Psoas muscle (tissue), 8 donors: ENCODE data around the gene SEPTIN3. TPM values are rescaled to one million over a fixed set of nuclear protein-coding genes. Genes with fewer than 3 reads are reported as not detected.

ENCODE experiments used
- ATAC-seq, 4 donors: fragments of 200-7000 bp; cut with Tn5 transposase; one replicate each; pipeline ENCODE4 v1.9.1; 2020; ENCODE audit warnings: moderate library complexity in 3 of 4, mild to moderate bottlenecking in 2 of 4
- DNase-seq, 2 donors: peaks; one replicate each; pipeline ENCODE4 v3.0.0-alpha.2; 2020
- H3K27ac ChIP-seq: fragments of 200-600 bp; one replicate; pipeline ENCODE4 v1.8.0; 2022
- H3K27me3 ChIP-seq, 3 donors: fragments of 200-600 bp in 1 of 3; one replicate each; pipeline versions ENCODE4 v1.6.1 to v1.8.0; 2013 to 2022; ENCODE audit warnings: low read length in 2 of 3, mild to moderate bottlenecking in 2 of 3, moderate library complexity in 1 of 3; ENCODE audit not compliant: insufficient read depth in 3 of 3
- H3K36me3 ChIP-seq, 2 donors: fragments of 200-600 bp in 1 of 2; one replicate each; pipeline versions ENCODE4 v1.6.1 to v1.8.0; 2013 to 2022; ENCODE audit warnings: low read depth in 1 of 2, mild to moderate bottlenecking in 1 of 2, moderate library complexity in 1 of 2; ENCODE audit not compliant: insufficient read depth in 1 of 2
- H3K4me1 ChIP-seq: fragments of 200-600 bp; one replicate; pipeline ENCODE4 v1.8.0; 2022
- H3K4me3 ChIP-seq: fragments of 200-600 bp; one replicate; pipeline ENCODE4 v1.8.0; 2022; ENCODE audit warnings: mild to moderate bottlenecking
- H3K9me3 ChIP-seq: fragments of 200-600 bp; one replicate; pipeline ENCODE4 v1.8.0; 2022
- CTCF ChIP-seq: fragments of 200-600 bp; IDR thresholded peaks from one replicate; pipeline ENCODE4 v1.8.0; 2022; ENCODE audit warnings: antibody characterized with exemption
- whole genome bisulfite sequencing, 3 donors: extraction: QIAGEN DNeasy Blood & Tissue Kit; methylation state at CpG; one replicate each; pipeline versions ENCODE4 v1.1.6 to v1.1.7; 2013; 5-methylcytosine and 5-hydroxymethylcytosine counted together
- intact Hi-C, 2 donors: fragments of 100-400 bp; cut with DNase I; formaldehyde crosslinking; loops; one replicate each; pipeline versions ENCODE4 v1.11.0 to v1.14.2; 2022
- polyA plus RNA-seq, 3 donors: library from polyadenylated mRNA; stranded (reverse); fragments of 200-250 nt; gene quantifications; one replicate each; pipeline ENCODE4 v1.2.3, GENCODE V29; 2013
- total RNA-seq, 4 donors: library from RNA; stranded (reverse); fragmentation: NEBNext Ultra II Directional in 2 of 4; extraction: Animal tissue kit (Norgen Biotek cat#: 25700) in 2 of 4; gene quantifications; one replicate each; pipeline versions ENCODE4 v1.2.1 to v1.2.4, GENCODE V29; 2021 to 2023
- donor health status: healthy with polysubstance abuse.
- donor health status: DM: no; HTN: no; CAD: no; lungs with moderate emphysema.
- donor health status: Bipolar disorder and iron deficiency.
- donor health status: healthy.
- donor health status: DM: yes; HTN: yes; CAD: no.
- donor health status: DM: no; HTN: no; CAD: no.
- donor health status: DM: no; HTN: no; CAD: no.
- donor health status: DM: yes; HTN: yes; CAD: no.

Gene SEPTIN3
- total and polyA plus RNA-seq, 7 donors, result 0.03 to 0.14 (median 0.06) TPM; not detected in 3

DNA sequence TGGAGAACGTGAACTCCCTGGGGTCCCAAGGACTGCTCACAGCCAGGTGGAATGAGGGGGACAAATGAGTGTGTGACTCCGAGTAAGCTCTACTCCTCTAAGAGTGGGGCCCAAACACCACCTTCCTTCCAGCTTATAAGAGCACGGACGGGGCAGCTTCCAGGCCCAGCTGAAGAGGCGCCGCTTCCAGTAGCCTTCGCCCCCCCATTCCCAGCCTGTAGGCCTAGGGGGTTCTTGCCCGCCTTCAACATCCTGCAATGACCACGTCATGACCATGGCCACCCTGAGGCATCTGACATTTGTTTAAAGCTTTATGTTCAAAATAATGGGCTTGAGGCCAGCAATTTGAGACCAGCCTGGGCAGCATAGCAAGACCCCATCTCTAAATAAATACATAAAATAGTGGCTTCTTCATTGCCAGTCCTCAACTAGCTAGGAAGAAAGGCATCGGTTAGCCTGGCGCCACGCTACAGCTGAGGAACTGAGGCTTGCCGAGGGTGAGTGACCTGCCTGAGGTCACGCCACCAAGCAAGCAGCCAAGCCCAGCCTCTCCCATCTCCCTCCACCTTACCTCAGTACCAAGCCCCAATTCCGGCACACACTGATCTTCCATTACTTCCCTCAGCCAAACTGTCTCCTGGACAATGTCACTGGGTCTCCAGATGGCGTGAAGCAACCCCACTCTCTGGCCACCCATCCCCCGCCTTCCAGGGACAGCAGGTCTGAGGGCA, 34.8 kb upstream of the SEPTIN3 start:
- H3K27me3 ChIP-seq, result no peaks in the 10 kb centered on the region
- no peaks in the 10 kb centered on the region for H3K4me1 ChIP-seq
- no peak for DNase-seq
- H3K27ac ChIP-seq, result no peak overlapping the region
- no peaks in the 10 kb centered on the region for H3K9me3 ChIP-seq
- TF ChIP-seq CTCF, result no peak
- no peaks in the 10 kb centered on the region for H3K36me3 ChIP-seq
- intact Hi-C loops, result no loop called here
- 81 to 91% (median 88%) methylated on average over 17 of the region's 17 CpGs for WGBS, 3 donors
- no peak overlapping the region for H3K4me3 ChIP-seq
- ATAC-seq, result peak in 2 of 4 donors; percentile 1 to 14

DNA sequence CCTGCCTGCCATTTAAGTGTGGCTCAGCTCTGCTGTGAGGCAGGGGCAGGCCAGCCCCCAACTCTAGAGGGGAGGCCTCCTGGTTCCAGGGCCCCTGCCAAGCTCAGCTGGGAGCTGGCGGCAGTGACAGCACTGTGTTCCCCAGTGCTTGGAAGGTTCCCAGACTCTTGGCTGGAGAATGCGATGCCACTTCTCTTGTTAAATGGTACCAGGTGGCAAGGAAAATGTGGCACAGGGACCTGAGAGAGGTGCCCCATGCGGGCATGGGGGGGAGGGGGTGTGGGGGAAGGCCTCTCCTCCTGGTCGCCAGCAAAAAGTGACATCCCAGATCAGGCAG, 34.3 kb upstream of the SEPTIN3 start:
- H3K9me3 ChIP-seq, result no peaks in the 10 kb centered on the region
- intact Hi-C loops, result no loop called here
- no peak for DNase-seq
- peak in 2 of 4 donors; percentile 18 to 38 for ATAC-seq
- no peaks in the 10 kb centered on the region for H3K27me3 ChIP-seq
- no peak overlapping the region for H3K4me3 ChIP-seq
- WGBS, 3 donors, result 34 to 50% (median 35%) methylated on average over 4 of the region's 4 CpGs
- no peaks in the 10 kb centered on the region for H3K4me1 ChIP-seq
- no peak overlapping the region for H3K27ac ChIP-seq
- no peak for TF ChIP-seq CTCF
- H3K36me3 ChIP-seq, result no peaks in the 10 kb centered on the region

DNA sequence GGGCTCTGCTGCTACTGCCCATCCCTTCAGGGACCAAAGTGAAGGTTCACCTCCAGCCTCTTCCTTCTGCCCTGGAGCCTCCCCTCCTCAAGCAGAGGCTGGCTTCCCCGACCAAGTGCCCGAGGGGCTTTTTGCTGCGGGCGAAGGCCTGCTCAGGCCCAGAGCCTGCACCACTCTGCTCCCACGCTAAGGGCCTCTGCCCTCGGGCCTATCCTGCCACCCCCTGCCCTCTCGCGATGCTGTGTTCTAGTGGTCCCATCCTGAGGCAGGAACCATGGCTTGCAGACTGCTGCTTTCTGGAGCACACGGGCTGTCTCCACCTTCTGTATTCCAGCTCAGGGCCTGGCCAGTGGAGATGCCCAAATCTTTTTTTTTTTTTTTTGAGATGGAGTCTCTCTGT, 33.7 kb upstream of the SEPTIN3 start:
- Histone ChIP-seq H3K27ac (no peak overlapping the region), H3K4me1 (peaks cover under 1% of the 10 kb centered on the region), H3K9me3 (no peaks in the 10 kb centered on the region), H3K36me3 (no peaks in the 10 kb centered on the region), H3K4me3 (no peak overlapping the region), H3K27me3 (no peaks in the 10 kb centered on the region)
- 89 to 90% (median 90%) methylated on average over 8 to 9 of the region's 9 CpGs for WGBS, 3 donors
- no peak for ATAC-seq
- no peak for TF ChIP-seq CTCF
- intact Hi-C loops, result no loop called here
- DNase-seq, result no peak

DNA sequence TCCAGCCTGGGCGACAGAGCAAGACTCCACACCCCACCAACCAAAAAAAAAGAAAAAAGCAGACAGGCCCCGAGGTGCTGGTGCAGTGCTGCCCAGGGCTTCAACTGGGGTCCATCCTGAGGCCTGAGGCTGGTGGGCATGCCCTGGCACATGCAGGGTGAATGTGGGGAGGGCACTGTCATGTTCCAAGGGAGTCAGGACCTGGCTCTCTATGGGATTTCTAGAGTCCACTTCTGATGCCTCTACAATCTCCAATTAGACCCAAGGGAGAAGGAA, 32.4 kb upstream of the SEPTIN3 start:
- intact Hi-C loops, result no loop called here
- no peaks in the 10 kb centered on the region for H3K9me3 ChIP-seq
- no peak overlapping the region for H3K27ac ChIP-seq
- DNase-seq (no peak), ATAC-seq (no peak)
- no peak overlapping the region for H3K4me3 ChIP-seq
- no peaks in the 10 kb centered on the region for H3K27me3 ChIP-seq
- H3K36me3 ChIP-seq, result no peaks in the 10 kb centered on the region
- 81 to 90% (median 88%) methylated on average over 2 of the region's 2 CpGs for WGBS, 3 donors
- TF ChIP-seq CTCF, result no peak
- peaks cover 8% of the 10 kb centered on the region for H3K4me1 ChIP-seq
